ENCODE data around the gene KLHL22.
A peak's percentile ranks its signal among the peaks of the same experiment; 100 is the strongest.
"Not testable (repeated sequence)": the region's sequence is repeated elsewhere in the genome, so short reads cannot be mapped to it uniquely, and the experiment has no call there.

The KLHL22 gene

DNA sequence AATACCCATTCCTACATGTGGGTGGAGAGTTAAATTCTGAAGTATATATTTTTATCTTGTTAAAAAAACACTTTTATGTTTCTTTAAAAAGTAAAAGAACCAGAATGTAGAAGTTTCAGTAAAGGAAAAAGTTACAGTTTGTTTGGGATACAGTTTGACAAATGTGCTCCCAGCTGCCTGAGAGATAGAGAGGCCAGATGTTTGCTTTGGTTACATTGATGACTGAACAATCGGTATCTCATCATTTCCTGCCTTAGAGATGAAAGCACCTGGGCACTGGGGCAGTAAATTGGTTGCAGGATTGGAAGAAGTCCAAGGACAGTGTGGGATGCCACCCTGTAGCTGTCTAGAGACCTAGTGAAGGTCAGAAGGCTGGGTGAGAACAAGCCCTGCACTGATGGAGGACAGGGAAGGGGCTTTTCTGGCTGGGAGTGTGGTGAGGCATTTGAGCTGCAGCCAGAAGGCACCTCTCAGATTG, 28.4 kb upstream of the KLHL22 start:
- no peak for DNase-seq (ENCODE audit: low read depth in 2 of 2)

DNA sequence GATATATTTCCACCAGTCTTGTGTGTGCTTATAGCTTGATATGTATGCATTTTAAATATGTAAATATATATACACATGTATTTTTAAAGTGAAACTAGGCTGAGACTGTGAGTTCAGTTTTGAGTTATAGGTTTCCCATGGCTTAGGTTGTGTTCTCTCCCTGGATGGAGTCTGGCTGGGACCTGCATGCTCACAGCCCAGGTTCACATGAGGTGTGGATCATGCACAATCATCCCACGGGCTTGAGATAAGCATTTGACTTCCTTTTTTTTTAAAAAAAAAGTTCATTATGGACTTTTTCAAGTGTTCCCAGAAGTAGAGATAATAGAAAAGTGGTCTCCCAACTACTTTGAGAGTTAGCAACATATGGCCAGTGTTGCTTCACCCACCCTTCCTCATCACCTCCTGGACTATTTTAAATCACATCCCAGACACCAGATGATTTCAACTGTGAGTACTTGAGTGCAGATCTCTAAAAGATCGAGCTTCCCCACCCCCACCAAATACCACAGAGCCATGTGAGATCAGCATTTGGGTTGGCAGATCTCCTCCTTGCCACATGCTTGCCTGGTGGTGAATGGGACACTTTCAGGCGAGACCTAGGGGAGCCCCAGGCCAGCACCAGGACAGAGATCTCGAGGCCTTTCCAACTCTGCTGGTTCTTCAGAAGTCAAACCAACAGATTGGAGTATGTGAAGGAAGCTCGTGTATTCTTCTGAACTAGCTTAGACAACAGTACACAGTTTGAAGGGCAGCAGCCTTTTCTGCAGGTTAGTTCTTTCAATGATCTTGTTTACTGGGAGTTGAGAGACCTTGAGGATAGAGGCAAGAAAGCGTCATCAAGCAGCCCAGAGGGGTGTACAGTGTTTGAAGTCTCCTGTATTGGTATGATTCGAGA, 27.7 kb upstream of the KLHL22 start:
- peak; percentile 54 to 60 for DNase-seq (ENCODE audit: low read depth in 2 of 2)

DNA sequence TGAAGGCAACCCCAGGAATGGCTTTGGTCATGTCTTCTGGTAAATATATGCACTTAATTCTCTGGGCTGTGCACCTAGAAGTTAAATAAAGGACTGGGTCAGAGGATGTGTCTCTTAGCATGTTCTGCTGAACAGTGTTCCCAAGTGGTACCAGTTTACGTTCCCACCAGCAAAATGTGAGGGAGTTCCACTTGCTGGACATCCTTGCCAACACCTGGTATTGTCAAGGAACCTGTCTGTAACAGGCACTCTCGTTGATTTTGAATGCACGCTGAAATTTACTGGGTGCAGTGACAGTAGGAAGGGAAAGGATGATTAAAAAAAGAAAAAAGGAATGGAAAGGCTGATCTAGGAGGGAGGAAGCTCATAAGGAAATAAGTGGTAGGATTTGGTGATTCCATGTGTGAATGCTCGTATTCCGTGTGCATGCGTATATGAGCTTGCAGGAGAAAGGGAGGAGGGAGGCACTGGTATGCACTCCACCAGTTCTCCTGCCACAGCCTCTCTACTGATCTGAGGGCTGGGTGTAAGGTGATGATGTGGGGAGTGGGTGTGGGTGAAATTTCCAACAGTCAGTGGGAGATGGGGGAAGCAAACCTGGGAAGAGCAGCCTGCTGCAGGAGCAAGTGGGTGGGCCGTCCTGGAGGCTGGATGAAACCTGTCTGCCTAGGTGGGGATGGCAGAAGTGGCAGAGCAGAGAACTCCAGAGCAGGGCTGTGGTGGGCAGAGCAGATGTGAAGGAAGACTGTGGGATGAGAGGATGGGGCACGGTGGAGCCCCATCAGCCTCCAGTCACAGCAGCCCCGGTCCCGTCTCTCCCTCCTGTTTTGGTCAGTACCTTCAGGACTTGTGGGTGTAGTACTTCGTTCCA, 26.8 kb upstream of the KLHL22 start:
- DNase-seq (ENCODE audit: low read depth in 2 of 2) = no peak

GRCh38 chr22:20520093-20520511, 24.5 kb upstream of the KLHL22 start:
- no peak for DNase-seq (ENCODE audit: low read depth in 2 of 2)

- no peak for DNase-seq (ENCODE audit: low read depth in 2 of 2)
Measured at GRCh38 chr22:20519558-20519957, 24.0 kb upstream of the KLHL22 start.

GRCh38 chr22:20517841-20518592, 22.4 kb upstream of the KLHL22 start:
- no peak for DNase-seq (ENCODE audit: low read depth in 2 of 2)

GRCh38 chr22:20517422-20517821, 21.8 kb upstream of the KLHL22 start:
- no peak for DNase-seq (ENCODE audit: low read depth in 2 of 2)

DNA sequence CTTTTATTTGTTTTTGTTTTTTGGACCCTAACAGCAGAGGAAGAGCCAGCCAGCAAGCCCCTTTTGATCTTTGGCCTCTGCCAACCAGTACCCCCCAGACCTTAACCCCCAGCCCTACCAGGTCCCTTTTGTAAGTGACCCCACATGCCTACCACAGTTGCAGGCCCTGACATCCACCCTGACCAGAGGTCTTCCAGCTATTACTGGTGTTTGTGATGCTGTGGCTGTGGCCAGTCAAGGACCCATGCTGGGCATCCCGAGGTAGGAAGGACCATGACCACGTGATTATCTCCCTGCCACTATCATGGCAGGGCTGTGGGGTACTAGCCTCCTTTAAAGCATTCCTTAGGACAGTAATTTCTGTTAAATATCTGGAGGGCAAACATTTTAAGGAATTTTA, 20.8 kb upstream of the KLHL22 start:
- no peak for DNase-seq (ENCODE audit: low read depth in 2 of 2)

- DNase-seq (ENCODE audit: low read depth in 2 of 2) = no peak
Measured at GRCh38 chr22:20514658-20515406, 19.2 kb upstream of the KLHL22 start.

GRCh38 chr22:20511578-20512229, 16.1 kb upstream of the KLHL22 start:
- no peak for DNase-seq (ENCODE audit: low read depth in 2 of 2)

GRCh38 chr22:20510811-20511577, 15.4 kb upstream of the KLHL22 start:
- DNase-seq (ENCODE audit: low read depth in 2 of 2) = no peak

- peak; percentile 76 to 79 for DNase-seq (ENCODE audit: low read depth in 2 of 2)
Measured at GRCh38 chr22:20509344-20510047, 13.9 kb upstream of the KLHL22 start.

DNA sequence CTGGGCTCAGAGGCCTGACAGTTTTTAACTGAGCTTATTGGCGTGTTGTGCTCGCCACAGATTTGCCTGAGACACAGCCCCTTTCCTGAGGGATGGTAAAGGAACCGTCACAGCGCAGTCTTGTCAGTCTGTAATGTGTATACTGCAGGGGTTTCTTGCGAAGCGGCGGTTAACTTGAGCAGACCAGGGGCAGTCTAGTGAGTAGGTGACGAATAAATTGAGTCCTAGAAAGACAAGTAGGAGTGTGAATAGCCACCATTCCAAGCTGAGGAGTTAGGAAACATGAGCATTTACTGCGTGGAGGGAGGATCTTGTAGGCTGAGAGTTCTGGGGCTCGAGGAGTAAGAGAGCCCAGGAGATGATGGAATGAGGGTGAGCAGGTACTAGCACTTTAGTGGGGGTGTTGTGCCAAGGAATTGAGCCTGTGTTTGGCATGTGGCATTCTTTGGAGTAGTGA, 13.2 kb upstream of the KLHL22 start:
- DNase-seq (ENCODE audit: low read depth in 2 of 2) = no peak

DNA sequence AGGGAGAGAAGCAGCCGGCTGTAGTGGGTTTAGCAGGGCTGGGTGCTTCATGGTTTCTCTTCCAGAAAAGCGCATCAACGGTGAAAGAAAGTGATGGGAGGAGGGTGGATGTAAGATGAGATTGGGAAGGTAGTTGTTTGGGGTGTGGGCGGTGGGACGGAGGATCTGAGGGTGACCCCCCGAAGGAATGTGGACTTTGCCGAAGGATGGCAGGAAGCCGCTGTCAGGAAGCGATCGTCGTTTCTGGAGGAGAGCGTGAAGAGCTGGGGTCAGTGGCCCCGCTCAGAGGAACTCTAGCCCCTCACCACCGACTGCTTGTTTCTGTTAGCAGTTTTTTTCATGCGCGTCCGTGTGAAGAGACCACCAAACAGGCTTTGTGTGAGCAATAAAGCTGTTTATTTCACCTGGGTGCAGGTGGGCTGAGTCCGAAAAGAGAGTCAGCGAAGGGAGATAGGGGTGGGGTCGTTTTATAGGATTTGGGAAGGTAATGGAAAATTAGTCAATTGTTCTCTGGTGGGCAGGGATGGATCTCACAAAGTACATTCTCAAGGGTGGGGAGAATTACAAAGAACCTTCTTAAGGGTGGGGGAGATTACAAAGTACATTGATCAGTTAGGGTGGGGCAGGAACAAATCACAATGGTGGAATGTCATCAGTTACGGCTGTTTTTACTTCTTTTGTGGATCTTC, 12.6 kb upstream of the KLHL22 start:
- DNase-seq (ENCODE audit: low read depth in 2 of 2) = not testable (repeated sequence)

DNA sequence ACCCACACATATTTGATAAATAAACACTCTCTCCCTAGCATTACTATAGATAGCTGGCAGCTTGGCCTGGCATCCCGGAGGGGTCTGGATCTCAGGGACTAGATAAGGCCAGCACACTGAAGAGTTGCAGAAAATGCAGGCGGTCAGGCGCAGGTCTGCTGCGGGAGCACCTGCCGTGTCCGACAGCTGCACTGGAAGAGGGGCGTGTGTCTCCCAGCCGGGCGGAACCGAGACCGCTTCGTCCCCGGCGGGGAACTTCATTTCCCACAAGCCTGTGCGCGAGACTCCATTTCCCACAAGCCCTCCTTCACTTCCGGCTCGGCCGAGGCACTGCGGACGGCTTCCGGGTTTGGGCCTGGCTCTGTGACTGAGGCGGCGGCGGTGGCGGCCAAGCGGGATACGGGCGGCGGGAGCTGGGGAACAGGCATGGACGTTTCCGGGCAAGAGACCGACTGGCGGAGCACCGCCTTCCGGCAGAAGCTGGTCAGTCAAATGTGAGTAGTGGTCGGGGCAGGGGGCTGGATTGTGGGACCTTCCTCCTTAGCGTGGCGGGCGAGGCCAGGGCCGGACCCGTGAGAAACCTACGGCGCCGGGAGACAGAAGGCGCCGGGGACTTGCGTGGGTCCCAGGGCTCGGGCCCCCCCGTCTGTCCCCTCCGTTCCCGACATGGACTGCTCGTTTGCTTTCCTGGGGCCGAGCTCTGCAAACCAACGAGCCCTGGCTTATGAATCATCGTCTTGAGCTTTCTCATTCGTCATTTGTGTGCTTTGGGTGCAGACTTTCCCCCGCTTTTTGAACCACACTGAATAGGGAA, 11.9 kb upstream of the KLHL22 start, which contains the start of gene MED15:
Gene MED15, plus strand, starts transcription at position 358 of the 814 bp plus-strand sequence. Its CDS starts 69 bp downstream, at position 427.
- peak in 1 of 2 experiments; percentile 60 for DNase-seq (ENCODE audit: low read depth in 2 of 2)

GRCh38 chr22:20506543-20507252, 11.1 kb upstream of the KLHL22 start:
- DNase-seq (ENCODE audit: low read depth in 2 of 2) = no peak
